OCI-LY7 (cell line): ENCODE data around the gene CNTN5.

Experiments
- EZH2phosphoT487 ChIP-seq: fragments of 200-600 bp; sonication (generic); IDR thresholded peaks from 2 replicates; pipeline ENCODE4 v1.6.1; 2018; ENCODE audit warnings: low read depth, borderline replicate concordance, mild to moderate bottlenecking, mixed run types, antibody characterized with exemption, low read length, moderate library complexity, mixed read lengths
- TF ChIP-seq, protein P1 (sequence below): fragments of 200-600 bp; sonication (generic); conservative IDR thresholded peaks from 2 replicates; pipeline ENCODE4 v1.5.1; 2014; ENCODE audit warnings: mild to moderate bottlenecking, antibody characterized with exemption, low read length, moderate library complexity, mixed read lengths

- TF ChIP-seq, protein P1, sequence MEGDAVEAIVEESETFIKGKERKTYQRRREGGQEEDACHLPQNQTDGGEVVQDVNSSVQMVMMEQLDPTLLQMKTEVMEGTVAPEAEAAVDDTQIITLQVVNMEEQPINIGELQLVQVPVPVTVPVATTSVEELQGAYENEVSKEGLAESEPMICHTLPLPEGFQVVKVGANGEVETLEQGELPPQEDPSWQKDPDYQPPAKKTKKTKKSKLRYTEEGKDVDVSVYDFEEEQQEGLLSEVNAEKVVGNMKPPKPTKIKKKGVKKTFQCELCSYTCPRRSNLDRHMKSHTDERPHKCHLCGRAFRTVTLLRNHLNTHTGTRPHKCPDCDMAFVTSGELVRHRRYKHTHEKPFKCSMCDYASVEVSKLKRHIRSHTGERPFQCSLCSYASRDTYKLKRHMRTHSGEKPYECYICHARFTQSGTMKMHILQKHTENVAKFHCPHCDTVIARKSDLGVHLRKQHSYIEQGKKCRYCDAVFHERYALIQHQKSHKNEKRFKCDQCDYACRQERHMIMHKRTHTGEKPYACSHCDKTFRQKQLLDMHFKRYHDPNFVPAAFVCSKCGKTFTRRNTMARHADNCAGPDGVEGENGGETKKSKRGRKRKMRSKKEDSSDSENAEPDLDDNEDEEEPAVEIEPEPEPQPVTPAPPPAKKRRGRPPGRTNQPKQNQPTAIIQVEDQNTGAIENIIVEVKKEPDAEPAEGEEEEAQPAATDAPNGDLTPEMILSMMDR: no peak
- TF ChIP-seq EZH2phosphoT487: no peak
Measured at GRCh38 chr11:99327527-99327926, 306.8 kb downstream of the CNTN5 start.
